ENCODE measurements around the gene SHH.

The SHH gene

DNA sequence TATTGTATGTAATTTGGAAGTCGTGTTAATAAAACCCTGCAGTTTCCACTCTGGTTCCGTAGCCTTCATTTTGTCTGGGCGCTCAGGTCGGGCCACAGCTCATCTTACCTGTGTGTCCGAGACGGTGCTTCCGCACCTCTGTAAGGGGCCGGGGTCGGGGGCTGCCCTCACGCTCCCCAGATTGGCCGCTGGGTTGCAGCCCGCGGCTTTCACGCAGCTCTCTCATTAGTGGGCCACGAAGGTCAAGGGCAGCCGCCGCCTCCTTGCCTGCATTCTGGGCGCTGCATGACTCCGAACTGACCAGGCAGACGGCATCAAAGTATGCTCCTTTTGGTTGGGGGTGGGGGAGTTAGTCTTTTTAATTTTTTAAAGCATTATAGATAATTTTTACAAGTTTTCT lies 30.8 kb downstream of the SHH start:
- no peaks in the 10 kb centered on the region for H3K9me3 ChIP-seq (ENCODE audit: control insufficient read depth, insufficient read depth, low read length)
- H3K4me3 ChIP-seq (ENCODE audit: low read depth, low read length): no peak overlapping the region
- H3K4me1 ChIP-seq (ENCODE audit: control insufficient read depth, insufficient read depth, low read length): peaks cover 2% of the 10 kb centered on the region
- peaks cover 7% of the 10 kb centered on the region for H3K27me3 ChIP-seq (ENCODE audit: control insufficient read depth, insufficient read depth, low read length)
- no peak overlapping the region for H3K9ac ChIP-seq (ENCODE audit: low read depth, low read length)
- peaks cover 6% of the 10 kb centered on the region for H3K36me3 ChIP-seq (ENCODE audit: control insufficient read depth, insufficient read depth, low read length)

DNA sequence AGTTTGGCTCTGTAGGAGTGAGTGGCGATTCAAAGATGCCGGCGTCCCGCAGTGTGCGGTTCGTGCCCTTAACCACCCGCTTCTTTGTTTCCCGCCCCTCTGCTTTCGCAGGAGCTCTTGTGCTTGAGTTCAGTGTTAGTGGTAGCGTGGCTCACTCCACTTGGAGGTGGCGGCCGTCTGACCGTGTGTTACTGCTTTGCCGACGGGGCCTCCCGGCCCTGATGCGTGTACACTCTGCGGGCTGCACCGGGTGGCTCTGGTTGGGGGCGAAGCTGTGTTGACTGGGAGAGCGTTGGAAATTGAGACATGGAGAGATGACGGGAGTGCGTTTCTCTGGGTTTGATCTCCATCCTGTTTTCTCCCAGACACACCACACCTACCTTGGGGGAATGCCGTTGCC lies 31.4 kb downstream of the SHH start:
- Histone ChIP-seq H3K36me3 (ENCODE audit: control insufficient read depth, insufficient read depth, low read length) (peaks cover 6% of the 10 kb centered on the region), H3K9me3 (ENCODE audit: control insufficient read depth, insufficient read depth, low read length) (no peaks in the 10 kb centered on the region), H3K9ac (ENCODE audit: low read depth, low read length) (no peak overlapping the region), H3K4me1 (ENCODE audit: control insufficient read depth, insufficient read depth, low read length) (peaks cover 2% of the 10 kb centered on the region), H3K4me3 (ENCODE audit: low read depth, low read length) (no peak overlapping the region), H3K27me3 (ENCODE audit: control insufficient read depth, insufficient read depth, low read length) (peaks cover 3% of the 10 kb centered on the region)

DNA sequence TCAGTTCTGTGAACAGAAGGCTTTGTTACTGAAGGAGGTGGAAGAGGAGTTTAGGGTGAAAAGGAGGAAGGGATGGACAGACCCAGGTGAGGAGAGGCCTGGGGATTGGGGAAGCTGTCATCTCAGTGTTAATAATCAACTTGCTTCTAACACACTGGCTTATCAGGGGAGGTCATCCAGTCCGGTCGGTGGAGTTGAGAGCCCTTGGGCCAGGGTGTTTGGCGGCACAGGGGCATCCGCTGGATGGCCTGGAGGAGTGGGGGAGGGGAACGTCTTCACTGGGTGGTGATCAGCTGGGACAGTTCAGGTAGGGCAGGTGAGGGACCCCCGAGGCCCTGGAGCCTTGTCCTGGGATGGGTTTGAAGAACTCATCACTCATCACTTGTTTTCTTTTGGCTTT lies 33.9 kb downstream of the SHH start:
- Histone ChIP-seq H3K4me3 (ENCODE audit: low read depth, low read length) (no peak overlapping the region), H3K4me1 (ENCODE audit: control insufficient read depth, insufficient read depth, low read length) (peaks cover 2% of the 10 kb centered on the region), H3K9ac (ENCODE audit: low read depth, low read length) (no peak overlapping the region), H3K27me3 (ENCODE audit: control insufficient read depth, insufficient read depth, low read length) (no peaks in the 10 kb centered on the region), H3K9me3 (ENCODE audit: control insufficient read depth, insufficient read depth, low read length) (no peaks in the 10 kb centered on the region), H3K36me3 (ENCODE audit: control insufficient read depth, insufficient read depth, low read length) (peaks cover 17% of the 10 kb centered on the region)

DNA sequence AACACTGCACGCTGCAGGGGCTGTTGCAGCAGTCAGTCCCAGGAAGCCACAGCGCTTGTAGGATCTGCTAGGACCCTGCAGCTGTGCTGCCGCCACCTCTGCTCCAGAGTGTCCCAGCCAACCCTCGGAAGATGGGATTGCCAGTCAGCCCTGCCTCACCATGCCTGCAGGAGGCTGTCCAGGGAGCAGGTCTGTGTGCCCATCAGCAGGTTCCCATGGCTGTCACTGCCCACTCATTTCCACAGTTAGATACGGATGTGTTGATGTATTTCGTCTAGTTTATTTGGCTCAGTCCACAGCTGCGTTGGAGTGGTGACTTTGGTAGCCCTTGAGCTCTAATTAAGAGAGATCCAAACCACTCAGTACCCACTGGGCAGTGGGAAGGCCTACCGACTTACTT lies 35.7 kb downstream of the SHH start:
- Histone ChIP-seq H3K4me1 (ENCODE audit: control insufficient read depth, insufficient read depth, low read length) (peaks cover 2% of the 10 kb centered on the region), H3K4me3 (ENCODE audit: low read depth, low read length) (no peak overlapping the region), H3K27me3 (ENCODE audit: control insufficient read depth, insufficient read depth, low read length) (no peaks in the 10 kb centered on the region), H3K9ac (ENCODE audit: low read depth, low read length) (no peak overlapping the region), H3K9me3 (ENCODE audit: control insufficient read depth, insufficient read depth, low read length) (no peaks in the 10 kb centered on the region), H3K36me3 (ENCODE audit: control insufficient read depth, insufficient read depth, low read length) (peaks cover 17% of the 10 kb centered on the region)

DNA sequence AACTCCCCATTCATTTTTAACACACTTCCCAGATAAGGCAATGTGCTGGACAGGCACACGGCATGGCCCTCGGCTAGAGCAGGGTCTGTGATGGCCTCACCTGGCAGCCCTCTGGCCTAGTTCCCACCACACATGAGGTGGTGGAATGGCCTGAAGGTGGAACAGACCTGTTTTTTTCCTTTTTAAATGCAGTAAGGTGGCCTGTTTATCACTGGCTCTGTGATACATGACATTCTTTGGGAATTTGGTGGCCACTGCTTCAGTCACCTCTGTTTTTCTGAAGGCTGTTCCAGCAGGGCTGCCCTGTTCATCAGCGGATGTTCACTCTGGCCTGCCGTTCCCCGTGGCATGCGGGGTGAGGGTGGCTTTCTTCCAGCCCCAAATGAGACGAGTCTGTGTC lies 36.6 kb downstream of the SHH start:
- Histone ChIP-seq H3K9ac (ENCODE audit: low read depth, low read length) (no peak overlapping the region), H3K9me3 (ENCODE audit: control insufficient read depth, insufficient read depth, low read length) (no peaks in the 10 kb centered on the region), H3K4me3 (ENCODE audit: low read depth, low read length) (no peak overlapping the region), H3K4me1 (ENCODE audit: control insufficient read depth, insufficient read depth, low read length) (no peaks in the 10 kb centered on the region), H3K27me3 (ENCODE audit: control insufficient read depth, insufficient read depth, low read length) (no peaks in the 10 kb centered on the region), H3K36me3 (ENCODE audit: control insufficient read depth, insufficient read depth, low read length) (peaks cover 17% of the 10 kb centered on the region)

DNA sequence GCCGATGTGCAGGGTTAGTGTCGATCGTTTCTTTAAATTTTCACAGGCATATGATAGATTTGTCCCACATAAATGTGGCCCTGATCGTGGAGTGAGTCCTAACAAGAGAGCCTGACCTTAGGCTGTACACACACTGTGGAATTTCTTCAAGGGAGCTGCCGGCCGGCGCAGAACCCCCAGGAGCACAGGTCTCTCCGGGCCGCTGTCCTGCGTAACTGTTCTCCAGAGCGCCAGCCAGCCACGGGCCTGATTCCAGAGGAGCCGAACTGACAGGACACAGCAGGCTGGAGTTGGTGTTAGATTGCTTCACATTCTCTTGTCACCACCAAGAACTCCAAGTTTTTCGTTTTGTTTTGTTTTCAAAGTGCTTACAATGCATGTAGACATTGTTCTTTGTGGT lies 37.3 kb downstream of the SHH start:
- Histone ChIP-seq H3K4me1 (ENCODE audit: control insufficient read depth, insufficient read depth, low read length) (no peaks in the 10 kb centered on the region), H3K4me3 (ENCODE audit: low read depth, low read length) (no peak overlapping the region), H3K27me3 (ENCODE audit: control insufficient read depth, insufficient read depth, low read length) (no peaks in the 10 kb centered on the region), H3K9ac (ENCODE audit: low read depth, low read length) (no peak overlapping the region), H3K36me3 (ENCODE audit: control insufficient read depth, insufficient read depth, low read length) (peaks cover 22% of the 10 kb centered on the region), H3K9me3 (ENCODE audit: control insufficient read depth, insufficient read depth, low read length) (no peaks in the 10 kb centered on the region)

DNA sequence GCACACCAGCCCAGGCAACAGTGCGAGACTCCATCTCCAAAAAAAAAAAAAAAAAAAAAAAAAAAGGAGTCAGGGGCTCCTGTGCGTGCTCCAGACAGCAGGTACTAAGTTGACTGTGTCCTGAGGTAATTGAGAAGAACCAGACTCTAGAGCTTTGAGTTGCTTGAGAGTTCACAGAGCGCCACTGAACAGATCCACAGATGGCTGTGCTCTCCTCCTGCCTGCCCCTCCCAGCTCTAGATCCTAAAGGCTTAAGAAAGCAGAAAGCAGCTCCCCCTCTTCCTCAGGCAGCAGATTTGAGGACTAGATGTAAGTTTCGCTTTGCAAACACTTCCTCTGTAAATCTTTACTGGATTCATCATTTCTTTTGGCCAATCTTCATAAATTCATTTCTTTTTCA lies 38.7 kb downstream of the SHH start:
- Histone ChIP-seq H3K9me3 (ENCODE audit: control insufficient read depth, insufficient read depth, low read length) (no peaks in the 10 kb centered on the region), H3K4me3 (ENCODE audit: low read depth, low read length) (no peak overlapping the region), H3K4me1 (ENCODE audit: control insufficient read depth, insufficient read depth, low read length) (no peaks in the 10 kb centered on the region), H3K9ac (ENCODE audit: low read depth, low read length) (no peak overlapping the region), H3K27me3 (ENCODE audit: control insufficient read depth, insufficient read depth, low read length) (no peaks in the 10 kb centered on the region), H3K36me3 (ENCODE audit: control insufficient read depth, insufficient read depth, low read length) (peaks cover 30% of the 10 kb centered on the region)

DNA sequence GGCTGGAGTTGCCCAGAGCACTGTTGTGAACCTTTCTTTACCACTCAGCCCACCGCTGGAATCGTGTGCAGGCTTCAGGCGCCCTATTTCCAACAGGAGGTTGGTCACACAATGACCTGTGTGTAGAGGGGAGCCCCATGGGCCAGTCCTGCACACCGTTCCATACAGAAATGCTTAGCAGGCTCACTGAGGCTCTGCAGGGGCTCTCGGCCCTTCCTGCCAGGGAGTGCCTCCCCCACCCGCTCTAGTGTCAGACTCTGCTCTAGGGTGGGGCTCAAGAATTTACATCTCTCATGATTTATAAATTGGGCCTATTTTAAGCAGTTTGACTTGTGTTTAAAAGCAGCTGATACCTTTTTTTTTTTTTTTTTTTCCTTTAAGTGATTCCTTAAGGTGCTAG lies 42.0 kb downstream of the SHH start:
- H3K27me3 ChIP-seq (ENCODE audit: control insufficient read depth, insufficient read depth, low read length): no peaks in the 10 kb centered on the region
- H3K36me3 ChIP-seq (ENCODE audit: control insufficient read depth, insufficient read depth, low read length): peaks cover 23% of the 10 kb centered on the region
- no peak overlapping the region for H3K9ac ChIP-seq (ENCODE audit: low read depth, low read length)
- no peaks in the 10 kb centered on the region for H3K4me1 ChIP-seq (ENCODE audit: control insufficient read depth, insufficient read depth, low read length)
- no peaks in the 10 kb centered on the region for H3K9me3 ChIP-seq (ENCODE audit: control insufficient read depth, insufficient read depth, low read length)
- no peak overlapping the region for H3K4me3 ChIP-seq (ENCODE audit: low read depth, low read length)

DNA sequence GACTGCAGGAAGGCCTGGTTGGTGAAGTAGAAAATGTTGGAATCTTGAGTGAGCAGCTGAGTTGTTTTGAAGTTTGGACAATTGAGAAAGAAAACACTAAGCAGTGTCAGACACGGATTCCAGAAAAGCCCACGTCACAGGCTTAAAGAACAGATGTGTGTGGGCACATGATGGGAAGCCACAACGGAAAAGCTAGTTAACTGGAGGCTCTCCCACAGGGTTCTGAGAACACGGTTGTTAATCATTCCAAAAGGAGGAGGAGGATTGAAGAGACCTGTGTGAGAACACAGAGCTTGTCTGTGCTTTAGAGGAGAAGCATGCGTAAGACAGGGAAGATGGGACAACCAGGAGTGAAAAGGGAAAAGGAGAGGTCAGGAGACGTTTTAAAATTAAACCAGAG lies 42.6 kb downstream of the SHH start:
- H3K36me3 ChIP-seq (ENCODE audit: control insufficient read depth, insufficient read depth, low read length): peaks cover 24% of the 10 kb centered on the region
- H3K9ac ChIP-seq (ENCODE audit: low read depth, low read length): no peak overlapping the region
- no peaks in the 10 kb centered on the region for H3K4me1 ChIP-seq (ENCODE audit: control insufficient read depth, insufficient read depth, low read length)
- no peaks in the 10 kb centered on the region for H3K9me3 ChIP-seq (ENCODE audit: control insufficient read depth, insufficient read depth, low read length)
- no peak overlapping the region for H3K4me3 ChIP-seq (ENCODE audit: low read depth, low read length)
- no peaks in the 10 kb centered on the region for H3K27me3 ChIP-seq (ENCODE audit: control insufficient read depth, insufficient read depth, low read length)

DNA sequence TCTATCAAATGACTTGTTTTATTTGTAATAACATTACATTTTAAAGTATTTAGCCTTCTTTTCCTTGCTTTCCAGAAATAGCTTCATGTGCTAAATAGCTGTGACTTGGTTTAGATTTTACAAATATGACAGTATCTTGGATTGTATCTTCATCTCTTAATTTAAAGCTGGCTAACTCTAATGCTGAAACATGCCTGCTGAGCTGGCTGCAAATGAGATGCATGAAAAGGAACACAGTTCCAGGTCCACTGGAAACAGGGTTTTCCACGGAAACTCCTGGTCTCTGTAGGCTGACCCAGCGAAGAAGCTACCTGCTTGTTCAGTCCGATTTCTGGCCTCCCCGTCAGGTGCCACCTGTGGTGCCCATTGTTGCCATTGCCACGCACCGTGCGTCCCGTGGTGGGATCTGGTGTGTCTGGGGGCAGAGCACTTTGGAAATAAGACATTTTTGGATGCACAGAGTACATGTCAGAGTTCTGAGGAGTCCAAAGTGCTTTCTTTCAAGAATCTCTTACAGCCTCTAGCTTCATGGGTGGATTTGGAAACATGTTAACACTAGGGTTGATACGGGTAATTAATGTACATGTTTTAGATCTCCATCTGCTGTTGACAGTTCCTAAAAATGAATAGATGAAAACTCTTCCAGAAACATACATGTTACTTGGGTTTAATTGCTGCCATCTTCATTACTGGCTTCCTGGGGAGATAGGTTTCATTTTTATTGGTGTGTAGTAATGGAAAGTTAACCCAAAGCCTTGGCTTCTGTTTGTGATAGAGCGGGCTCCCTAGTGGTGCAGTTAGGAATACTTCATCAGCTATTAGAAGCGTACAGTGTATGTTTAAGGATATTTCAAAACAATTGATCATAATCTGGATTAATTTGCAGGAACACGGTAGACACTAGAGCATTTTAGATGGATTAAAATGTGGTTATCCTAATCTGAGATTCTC lies 45.0 kb downstream of the SHH start:
- H3K27me3 ChIP-seq (ENCODE audit: control insufficient read depth, insufficient read depth, low read length): no peaks in the 10 kb centered on the region
- no peak overlapping the region for H3K9ac ChIP-seq (ENCODE audit: low read depth, low read length)
- no peak overlapping the region for H3K4me3 ChIP-seq (ENCODE audit: low read depth, low read length)
- no peaks in the 10 kb centered on the region for H3K9me3 ChIP-seq (ENCODE audit: control insufficient read depth, insufficient read depth, low read length)
- H3K4me1 ChIP-seq (ENCODE audit: control insufficient read depth, insufficient read depth, low read length): peaks cover 8% of the 10 kb centered on the region
- H3K36me3 ChIP-seq (ENCODE audit: control insufficient read depth, insufficient read depth, low read length): peaks cover 27% of the 10 kb centered on the region

DNA sequence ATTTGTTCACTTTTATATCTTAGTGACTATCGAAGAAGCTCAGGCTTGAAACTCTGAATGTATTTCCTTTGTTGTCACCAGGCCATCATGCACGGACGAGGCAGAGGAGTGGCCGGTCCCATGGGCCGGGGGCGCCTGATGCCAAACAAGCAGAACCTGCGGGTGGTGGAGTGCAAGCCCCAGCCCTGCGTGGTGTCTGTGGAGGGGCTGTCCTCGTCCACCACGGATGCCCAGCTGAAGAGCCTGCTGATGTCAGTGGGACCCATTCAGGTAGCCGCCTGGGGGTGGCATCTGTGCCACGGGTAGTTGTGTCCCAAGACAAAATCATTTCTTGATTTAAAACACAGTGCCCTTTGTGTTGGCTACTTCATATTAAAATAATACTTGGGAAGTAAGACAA lies 45.9 kb downstream of the SHH start:
- H3K9ac ChIP-seq (ENCODE audit: low read depth, low read length): no peak overlapping the region
- H3K4me3 ChIP-seq (ENCODE audit: low read depth, low read length): no peak overlapping the region
- H3K27me3 ChIP-seq (ENCODE audit: control insufficient read depth, insufficient read depth, low read length): no peaks in the 10 kb centered on the region
- peaks cover 27% of the 10 kb centered on the region for H3K36me3 ChIP-seq (ENCODE audit: control insufficient read depth, insufficient read depth, low read length)
- H3K9me3 ChIP-seq (ENCODE audit: control insufficient read depth, insufficient read depth, low read length): no peaks in the 10 kb centered on the region
- peaks cover 8% of the 10 kb centered on the region for H3K4me1 ChIP-seq (ENCODE audit: control insufficient read depth, insufficient read depth, low read length)

DNA sequence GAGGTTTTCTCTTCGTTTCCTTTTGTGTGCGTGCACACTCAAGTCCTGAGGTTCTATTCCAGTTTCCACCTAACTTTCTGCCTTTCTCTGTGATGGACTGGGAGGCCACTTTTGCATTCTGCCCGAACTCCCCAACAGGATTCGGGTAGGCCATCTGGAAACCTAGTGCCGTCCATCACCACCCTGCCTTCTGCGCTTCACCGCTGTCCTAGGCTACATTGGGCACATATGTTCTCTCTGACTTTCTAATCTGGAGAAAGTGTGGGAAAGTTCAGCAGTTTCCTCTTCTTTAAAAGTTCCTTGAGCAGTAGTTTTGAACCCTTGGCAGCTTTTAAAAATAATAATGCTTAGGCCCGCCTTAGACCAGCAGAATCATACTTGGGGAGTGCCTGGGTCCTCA lies 46.8 kb downstream of the SHH start:
- Histone ChIP-seq H3K4me3 (ENCODE audit: low read depth, low read length) (no peak overlapping the region), H3K4me1 (ENCODE audit: control insufficient read depth, insufficient read depth, low read length) (peaks cover 11% of the 10 kb centered on the region), H3K9me3 (ENCODE audit: control insufficient read depth, insufficient read depth, low read length) (no peaks in the 10 kb centered on the region), H3K27me3 (ENCODE audit: control insufficient read depth, insufficient read depth, low read length) (no peaks in the 10 kb centered on the region), H3K36me3 (ENCODE audit: control insufficient read depth, insufficient read depth, low read length) (peaks cover 25% of the 10 kb centered on the region), H3K9ac (ENCODE audit: low read depth, low read length) (no peak overlapping the region)

Data from iPS-15b (cell line).